GF-D8 (cell line): ENCODE results near the gene DIO2.

Experiments
- DNase-seq: peaks from one replicate; lab custom pipeline; 2025; lab: John Stamatoyannopoulos, UW

DIO2 gene

DNA sequence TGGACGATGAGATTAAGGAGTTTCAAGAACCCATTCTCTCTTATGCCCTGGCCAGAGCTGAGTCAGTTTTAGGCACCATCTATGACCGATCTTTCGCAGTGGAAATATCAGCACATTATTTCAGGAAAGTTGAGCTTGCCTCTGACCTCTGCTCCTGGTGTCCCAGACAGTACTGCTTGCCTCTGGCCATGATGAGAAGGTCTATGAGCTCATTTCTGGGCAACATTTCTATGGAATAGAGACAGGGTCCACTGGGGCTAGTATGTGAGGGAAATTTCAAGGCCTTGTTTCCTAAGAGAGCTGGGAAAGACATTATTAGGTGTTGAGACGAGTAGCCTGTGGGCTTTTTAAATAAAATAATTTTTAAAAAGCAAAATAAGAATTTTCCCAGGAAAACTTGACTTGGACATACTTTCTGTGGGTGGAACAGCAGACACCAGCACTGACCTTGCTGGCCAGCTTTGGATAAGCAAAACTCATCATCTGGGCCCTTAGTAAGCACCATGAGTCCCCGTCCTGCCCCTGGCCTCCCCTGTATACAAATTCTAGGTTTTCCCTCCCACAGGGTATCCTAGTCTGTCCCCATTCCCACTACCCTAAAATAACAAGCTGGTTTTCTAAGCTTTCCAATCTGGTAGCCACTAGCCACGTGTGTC is 43.4 kb downstream of the DIO2 start:
- DNase-seq, result no peak

GRCh38 chr14:80164991-80165721 is 46.1 kb downstream of the DIO2 start:
- no peak for DNase-seq

DNA sequence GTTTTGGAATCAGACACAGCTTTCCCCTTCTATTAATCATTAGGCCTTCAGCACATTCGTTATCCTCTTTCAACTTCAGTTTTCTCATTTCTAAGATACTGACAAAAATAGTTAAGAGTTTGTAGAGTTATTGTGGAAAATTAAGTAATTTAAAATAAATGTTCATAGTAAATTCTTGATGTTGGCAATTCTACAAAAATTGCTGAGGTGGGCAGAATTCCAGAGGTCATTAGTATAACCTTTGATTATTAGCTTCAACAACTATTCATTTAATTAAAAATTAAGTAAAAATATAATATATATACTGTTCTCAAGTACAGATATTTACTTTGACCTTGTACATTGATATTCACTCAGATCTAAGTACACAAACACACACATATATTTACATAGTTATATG is 58.5 kb downstream of the DIO2 start:
- DNase-seq, result no peak

DNA sequence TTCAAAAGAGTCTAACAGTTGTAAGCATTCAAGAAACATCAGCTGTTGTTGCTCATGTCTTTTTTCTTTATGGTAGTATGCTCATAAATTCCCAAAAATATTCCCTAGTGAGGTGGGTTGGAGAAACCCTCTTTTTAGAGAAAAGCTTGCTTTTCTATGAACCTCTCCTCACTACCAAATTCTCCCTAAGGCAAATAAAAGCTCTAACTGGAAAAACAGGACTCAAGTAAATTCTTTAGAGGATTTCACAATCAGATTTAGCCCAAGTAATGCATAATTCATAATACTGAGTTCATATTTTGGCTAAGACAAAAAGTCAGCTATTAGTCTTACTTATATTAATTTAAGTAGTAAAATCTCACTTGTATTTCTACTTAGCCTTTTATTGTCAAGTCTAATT is 59.1 kb downstream of the DIO2 start:
- no peak for DNase-seq

DNA sequence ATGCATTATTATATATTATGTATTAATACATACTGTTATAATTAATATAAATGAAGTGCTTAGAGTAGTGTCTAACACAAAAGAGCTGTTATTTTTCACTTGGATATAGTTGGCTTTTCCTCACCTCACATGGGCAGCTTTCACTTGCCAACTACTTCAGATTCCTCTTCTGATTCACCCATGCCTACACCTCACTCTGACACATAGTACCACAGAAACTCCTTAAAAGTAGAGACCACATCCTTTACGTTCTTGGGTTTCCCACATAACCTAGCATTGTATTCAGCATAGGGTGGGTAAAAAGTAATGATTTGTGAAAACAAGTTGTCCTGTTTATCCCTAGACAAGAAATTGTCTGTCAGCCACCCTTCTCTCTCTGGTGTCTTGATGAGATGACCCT is 61.0 kb downstream of the DIO2 start:
- no peak for DNase-seq
